Measurements from ENCODE around the gene CKAP2.

- TF ChIP-seq POLR2A (IDR thresholded peaks at IDR 0.05) (no peak), CTCF (IDR thresholded peaks at IDR 0.05) (no peak)
Measured at GRCh38 chr13:52463526-52463925, 8.2 kb downstream of the CKAP2 start.
